Hepatocyte (in vitro differentiated cells): ENCODE data around the gene ZCCHC13. TPM values are rescaled to one million over a fixed set of nuclear protein-coding genes. Genes with fewer than 3 reads are reported as not detected.
A peak's percentile ranks its signal among the peaks of the same experiment; 100 is the strongest.
"Not testable (repeated sequence)": the region's sequence is repeated elsewhere in the genome, so short reads cannot be mapped to it uniquely, and the experiment has no call there.

ENCODE experiments used
- DNase-seq: peaks from one replicate; pipeline ENCODE4 v3.0.0-alpha.2; 2016; ENCODE audit warnings: low spot score
- H2AFZ ChIP-seq: fragments of 200-600 bp; sonication (generic); 2 replicates; pipeline ENCODE4 v1.6.0; 2016; ENCODE audit warnings: antibody characterized with exemption, mild to moderate bottlenecking
- H3K27ac ChIP-seq: fragments of 200-600 bp; sonication (generic); 2 replicates; pipeline ENCODE4 v1.5.1; 2016; ENCODE audit warnings: mild to moderate bottlenecking
- H3K27me3 ChIP-seq: fragments of 200-600 bp; sonication (generic); 2 replicates; pipeline ENCODE4 v1.6.1; 2016
- H3K36me3 ChIP-seq: fragments of 200-600 bp; sonication (generic); replicated peaks from 2 replicates; pipeline ENCODE4 v1.5.1; 2016; ENCODE audit warnings: low read depth; ENCODE audit not compliant: insufficient read depth
- H3K4me1 ChIP-seq: fragments of 200-600 bp; sonication (generic); 2 replicates; pipeline ENCODE4 v1.5.1; 2016; ENCODE audit warnings: mild to moderate bottlenecking, moderate library complexity; ENCODE audit not compliant: insufficient read depth
- H3K4me2 ChIP-seq: fragments of 200-600 bp; sonication (generic); 2 replicates; pipeline ENCODE4 v1.6.0; 2016
- H3K4me3 ChIP-seq: fragments of 200-600 bp; sonication (generic); 2 replicates; pipeline ENCODE4 v1.5.1; 2016; ENCODE audit warnings: mild to moderate bottlenecking
- H3K79me2 ChIP-seq: fragments of 200-600 bp; sonication (generic); 2 replicates; pipeline ENCODE4 v1.6.0; 2017; ENCODE audit warnings: mild to moderate bottlenecking
- H3K9me2 ChIP-seq: fragments of 200-600 bp; sonication (generic); replicated peaks from 2 replicates; pipeline ENCODE4 v1.6.0; 2017; ENCODE audit warnings: mild to moderate bottlenecking; ENCODE audit not compliant: insufficient read depth
- H3K9me3 ChIP-seq: fragments of 200-600 bp; sonication (generic); 2 replicates; pipeline ENCODE4 v1.5.1; 2016; ENCODE audit warnings: low read depth, mild to moderate bottlenecking
- H4K20me1 ChIP-seq: fragments of 200-600 bp; sonication (generic); 2 replicates; pipeline ENCODE4 v1.6.0; 2016; ENCODE audit warnings: mild to moderate bottlenecking; ENCODE audit not compliant: insufficient read depth, poor library complexity, severe bottlenecking
- EZH2 ChIP-seq: fragments of 200-600 bp; sonication (generic); IDR thresholded peaks from 2 replicates; pipeline ENCODE4 v1.6.1; 2016; ENCODE audit warnings: antibody characterized with exemption, mild to moderate bottlenecking, borderline replicate concordance
- EZH2phosphoT487 ChIP-seq: fragments of 200-600 bp; sonication (generic); IDR thresholded peaks from one replicate; pipeline ENCODE4 v1.6.1; 2018; ENCODE audit warnings: antibody characterized with exemption, mild to moderate bottlenecking, low read depth, moderate library complexity; ENCODE audit not compliant: unreplicated experiment, severe bottlenecking
- WGBS: methylation state at CpG from one replicate; pipeline ENCODE4 v1.1.6; 2016; ENCODE audit warnings: low lambda C conversion rate; ENCODE audit errors: missing lambda C conversion rate; 5-methylcytosine and 5-hydroxymethylcytosine counted together
- polyA plus RNA-seq: library from polyadenylated mRNA; unstranded; fragments of >200 nt; fragmentation: Nextera tagmentation; extraction: Ambion mirVana; gene quantifications from 2 replicates; pipeline ENCODE4 v1.2.1, GENCODE V29; 2016
- total RNA-seq: library from RNA; depleted of rRNA; stranded (reverse); fragments of >200 nt; gene quantifications from 2 replicates; pipeline ENCODE4 v1.2.3, GENCODE V29; 2014
- TF ChIP-seq, protein P1 (sequence below): fragments of 200-600 bp; sonication (generic); IDR thresholded peaks from 2 replicates; pipeline ENCODE4 v1.5.1; 2016; ENCODE audit warnings: antibody characterized with exemption, mild to moderate bottlenecking; ENCODE audit not compliant: poor library complexity

ZCCHC13 gene
- total and polyA plus RNA-seq, 2 experiments from 2014 or later: not detected

DNA sequence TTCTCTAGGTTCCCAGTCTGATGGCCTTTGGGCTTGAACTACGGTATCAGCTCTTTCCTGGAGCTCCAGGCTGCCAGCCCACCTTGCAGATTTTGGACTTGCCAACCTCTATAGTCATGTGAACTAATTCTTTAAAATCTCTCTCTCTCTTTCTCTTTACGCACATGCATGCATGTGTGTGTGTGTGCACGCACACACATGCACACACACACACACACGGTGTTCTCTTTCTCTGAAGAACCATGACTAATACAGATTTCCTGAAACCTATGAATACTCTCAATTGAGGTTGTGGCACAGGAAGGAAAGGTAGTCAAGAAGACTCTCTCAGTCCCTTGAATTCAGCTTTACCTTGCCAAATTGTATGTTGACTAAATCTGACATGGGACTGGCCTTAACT is 6.2 kb upstream of the ZCCHC13 start:
- Histone ChIP-seq H3K4me3 (no peak overlapping the region), H3K36me3 (no peaks in the 10 kb centered on the region), H3K9me2 (no peaks in the 10 kb centered on the region), H3K4me2 (no peak overlapping the region), H3K27ac (no peak overlapping the region), H3K27me3 (no peaks in the 10 kb centered on the region), H3K9me3 (no peaks in the 10 kb centered on the region), H3K79me2 (no peaks in the 10 kb centered on the region), H3K4me1 (no peaks in the 10 kb centered on the region), H2AFZ (no peak overlapping the region), H4K20me1 (no peaks in the 10 kb centered on the region)
- 84% methylated on average over 4 of the region's 4 CpGs for WGBS
- TF ChIP-seq EZH2phosphoT487 (no peak), EZH2 (no peak)
- TF ChIP-seq, protein P1, sequence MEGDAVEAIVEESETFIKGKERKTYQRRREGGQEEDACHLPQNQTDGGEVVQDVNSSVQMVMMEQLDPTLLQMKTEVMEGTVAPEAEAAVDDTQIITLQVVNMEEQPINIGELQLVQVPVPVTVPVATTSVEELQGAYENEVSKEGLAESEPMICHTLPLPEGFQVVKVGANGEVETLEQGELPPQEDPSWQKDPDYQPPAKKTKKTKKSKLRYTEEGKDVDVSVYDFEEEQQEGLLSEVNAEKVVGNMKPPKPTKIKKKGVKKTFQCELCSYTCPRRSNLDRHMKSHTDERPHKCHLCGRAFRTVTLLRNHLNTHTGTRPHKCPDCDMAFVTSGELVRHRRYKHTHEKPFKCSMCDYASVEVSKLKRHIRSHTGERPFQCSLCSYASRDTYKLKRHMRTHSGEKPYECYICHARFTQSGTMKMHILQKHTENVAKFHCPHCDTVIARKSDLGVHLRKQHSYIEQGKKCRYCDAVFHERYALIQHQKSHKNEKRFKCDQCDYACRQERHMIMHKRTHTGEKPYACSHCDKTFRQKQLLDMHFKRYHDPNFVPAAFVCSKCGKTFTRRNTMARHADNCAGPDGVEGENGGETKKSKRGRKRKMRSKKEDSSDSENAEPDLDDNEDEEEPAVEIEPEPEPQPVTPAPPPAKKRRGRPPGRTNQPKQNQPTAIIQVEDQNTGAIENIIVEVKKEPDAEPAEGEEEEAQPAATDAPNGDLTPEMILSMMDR: no peak
- DNase-seq: no peak

DNA sequence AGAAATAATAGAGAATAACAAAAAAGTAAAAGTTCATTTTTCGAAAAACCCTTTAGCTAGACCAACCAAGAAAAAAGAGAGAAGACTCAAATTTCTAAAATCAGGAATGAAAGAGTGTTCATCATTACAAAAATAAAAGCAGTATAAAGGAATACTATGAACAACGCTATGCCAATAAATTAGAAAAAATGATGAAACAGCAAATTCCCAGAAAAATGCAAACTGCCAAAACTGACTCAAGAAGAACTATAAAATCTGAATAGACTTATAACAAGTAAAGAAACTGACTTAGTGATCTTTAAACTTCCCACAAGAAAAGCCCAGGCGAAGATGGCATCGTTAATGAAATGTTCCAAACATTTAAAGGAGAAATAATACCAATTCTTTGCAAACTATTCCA is 3.1 kb upstream of the ZCCHC13 start:
- TF ChIP-seq EZH2: no peak
- TF ChIP-seq, protein P1: no peak
- TF ChIP-seq EZH2phosphoT487: no peak

DNA sequence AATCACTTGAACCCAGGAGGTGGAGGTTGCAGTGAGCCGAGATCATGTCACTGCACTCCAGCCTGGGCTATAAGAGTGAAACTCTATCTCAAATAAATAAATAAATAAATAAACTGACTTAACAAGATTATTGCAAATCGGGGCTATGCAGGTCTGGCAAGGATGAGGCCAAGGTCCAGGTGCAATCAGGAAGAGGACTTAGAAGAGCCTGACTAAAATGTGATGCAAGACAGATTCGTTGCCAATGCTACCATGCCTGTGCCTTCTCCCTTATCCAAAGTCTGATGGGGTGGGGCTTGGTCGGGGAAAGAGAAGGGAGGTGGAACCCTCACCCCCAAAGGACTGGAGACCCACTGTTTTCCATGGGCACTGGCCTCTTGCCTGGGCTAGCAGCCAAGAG is 14.7 kb downstream of the ZCCHC13 start:
- 70% methylated on average over 4 of the region's 4 CpGs for WGBS
- Histone ChIP-seq H3K4me3 (no peak overlapping the region), H2AFZ (no peak overlapping the region), H4K20me1 (no peaks in the 10 kb centered on the region), H3K4me2 (no peak overlapping the region), H3K9me2 (no peaks in the 10 kb centered on the region), H3K36me3 (no peaks in the 10 kb centered on the region), H3K27ac (no peak overlapping the region), H3K4me1 (no peaks in the 10 kb centered on the region), H3K79me2 (no peaks in the 10 kb centered on the region), H3K27me3 (no peaks in the 10 kb centered on the region), H3K9me3 (no peaks in the 10 kb centered on the region)
- TF ChIP-seq, protein P1: no peak
- peak; percentile 24 for DNase-seq

More for the DNA sequence above, 3.1 kb upstream of the ZCCHC13 start:
- Histone ChIP-seq H2AFZ (no peak overlapping the region), H3K4me2 (no peak overlapping the region), H3K9me3 (no peaks in the 10 kb centered on the region), H3K79me2 (no peaks in the 10 kb centered on the region), H3K4me1 (no peaks in the 10 kb centered on the region), H3K27ac (no peak overlapping the region), H4K20me1 (no peaks in the 10 kb centered on the region), H3K36me3 (no peaks in the 10 kb centered on the region), H3K9me2 (no peaks in the 10 kb centered on the region), H3K27me3 (no peaks in the 10 kb centered on the region), H3K4me3 (no peak overlapping the region)
- WGBS: 85% methylated on average over 4 of the region's 4 CpGs
- DNase-seq: no peak

DNA sequence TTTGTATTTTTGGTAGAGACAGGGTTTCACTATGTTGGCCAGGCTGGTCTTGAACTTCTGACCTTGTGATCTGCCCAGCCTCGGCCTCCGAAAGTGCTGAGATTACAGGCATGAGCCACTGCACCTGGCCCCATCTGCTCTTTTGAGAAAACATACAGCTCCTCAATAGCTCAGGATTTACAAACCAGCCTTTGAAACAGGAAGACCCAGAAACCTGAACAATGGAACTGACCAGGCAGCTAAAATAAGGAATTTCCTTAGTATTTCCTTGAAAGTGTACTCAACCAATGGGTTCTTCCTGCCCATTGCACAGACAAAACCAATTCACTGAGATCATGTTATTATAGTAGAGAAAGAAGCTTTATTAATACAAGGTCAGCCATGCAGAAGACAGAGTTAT is 15.3 kb downstream of the ZCCHC13 start:
- H3K27ac ChIP-seq, H3K4me2 ChIP-seq, DNase-seq, H4K20me1 ChIP-seq, H3K27me3 ChIP-seq, H3K9me2 ChIP-seq, H3K36me3 ChIP-seq, H2AFZ ChIP-seq, H3K79me2 ChIP-seq, H3K4me3 ChIP-seq, H3K9me3 ChIP-seq, H3K4me1 ChIP-seq: not testable (repeated sequence)
- 94% methylated on average over 2 of the region's 2 CpGs for WGBS
